Measurements from ENCODE around the gene DDX49. TPM values are rescaled to one million over a fixed set of nuclear protein-coding genes. Genes with fewer than 3 reads are reported as not detected.

DDX49 gene, protein sequence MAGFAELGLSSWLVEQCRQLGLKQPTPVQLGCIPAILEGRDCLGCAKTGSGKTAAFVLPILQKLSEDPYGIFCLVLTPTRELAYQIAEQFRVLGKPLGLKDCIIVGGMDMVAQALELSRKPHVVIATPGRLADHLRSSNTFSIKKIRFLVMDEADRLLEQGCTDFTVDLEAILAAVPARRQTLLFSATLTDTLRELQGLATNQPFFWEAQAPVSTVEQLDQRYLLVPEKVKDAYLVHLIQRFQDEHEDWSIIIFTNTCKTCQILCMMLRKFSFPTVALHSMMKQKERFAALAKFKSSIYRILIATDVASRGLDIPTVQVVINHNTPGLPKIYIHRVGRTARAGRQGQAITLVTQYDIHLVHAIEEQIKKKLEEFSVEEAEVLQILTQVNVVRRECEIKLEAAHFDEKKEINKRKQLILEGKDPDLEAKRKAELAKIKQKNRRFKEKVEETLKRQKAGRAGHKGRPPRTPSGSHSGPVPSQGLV
- total RNA-seq (2013), result 51.6 TPM
- 10 to 100 TPM; 24.0 to 40.3 (median 27.5) TPM for polyA plus RNA-seq
- 46.8 and 83.3 TPM in 2 replicates for polyA minus RNA-seq
- 9.9 to 40.4 (median 31.2) reads per million in 11 experiments for total RNA-seq

DNA sequence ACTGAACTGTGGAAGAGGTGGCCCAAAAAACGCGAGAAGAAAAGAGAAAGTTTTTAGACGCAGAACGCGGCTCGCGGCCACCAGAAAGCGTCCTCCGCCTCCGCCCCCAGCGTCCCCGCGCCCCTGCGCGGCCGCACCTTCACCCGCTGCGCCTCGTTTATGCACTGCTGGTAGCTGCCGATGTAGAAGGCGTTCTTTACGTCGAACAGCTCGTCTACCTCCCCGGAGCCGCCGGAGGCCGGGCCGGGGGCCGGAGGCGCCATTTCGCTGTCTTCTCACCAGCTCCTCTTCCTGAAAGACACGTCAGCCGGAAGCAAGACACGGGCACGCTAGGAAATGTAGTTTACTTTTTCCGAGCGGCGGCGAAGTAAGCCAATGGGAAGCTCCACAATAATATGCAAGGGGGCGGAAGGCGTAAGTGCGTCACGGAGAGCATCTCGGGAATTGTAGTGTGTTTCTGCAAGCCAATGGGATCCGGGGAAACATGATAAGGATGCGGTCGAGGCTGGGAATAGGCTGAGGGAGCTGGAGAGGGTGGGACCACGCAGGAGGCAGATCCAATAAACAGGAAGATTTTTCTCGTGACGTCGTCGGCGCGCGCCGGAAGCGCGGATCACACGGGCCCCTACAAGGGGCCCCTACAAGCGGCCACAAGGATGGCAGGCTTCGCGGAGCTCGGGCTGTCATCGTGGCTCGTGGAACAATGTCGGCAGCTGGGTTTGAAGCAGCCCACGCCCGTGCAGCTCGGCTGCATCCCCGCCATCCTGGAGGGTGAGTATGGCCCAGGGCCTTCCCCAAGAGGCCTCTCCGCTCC is at the start of gene DDX49, which contains the start of gene COPE:
DDX49 (plus strand) TSS at position 630 of the 814 bp plus-strand sequence; CDS start at position 657, 27 bp downstream.
COPE (minus strand) TSS at position 302 of the 814 bp plus-strand sequence; CDS start at position 263, 39 bp downstream.
- Histone ChIP-seq H3K27me3 (ENCODE audit: control insufficient read depth in 2 of 2, insufficient read depth in 2 of 2, low read length in 2 of 2) (no peaks in the 10 kb centered on the region), H2AFZ (ENCODE audit: insufficient read depth, low read depth, low read length, poor library complexity, severe bottlenecking) (peak within 1 kb of the TSS; percentile 86), H4K20me1 (ENCODE audit: insufficient read depth, low read length) (peaks cover 49% of the 10 kb centered on the region), H3K9me3 (replicated peaks in 1 of 2; ENCODE audit: control insufficient read depth in 1 of 2, insufficient read depth in 1 of 2, low read length in 2 of 2) (no peaks in the 10 kb centered on the region), H3K4me1 (ENCODE audit: control insufficient read depth in 1 of 2, insufficient read depth in 2 of 2, low read length in 2 of 2) (peaks cover 21 to 26% of the 10 kb centered on the region in 2 donors), H3K36me3 (replicated peaks in 1 of 2; ENCODE audit: control insufficient read depth in 1 of 2, insufficient read depth in 2 of 2, low read length in 2 of 2) (peaks cover 36 to 47% of the 10 kb centered on the region in 2 donors), H3K9ac (ENCODE audit: insufficient read depth, low read length, poor library complexity, severe bottlenecking) (peak within 1 kb of the TSS; percentile 95), H3K79me2 (ENCODE audit: insufficient read depth, low read length) (peaks cover 73% of the 10 kb centered on the region), H3K4me2 (replicated peaks; ENCODE audit: extremely low read depth, low read length, poor library complexity, severe bottlenecking) (peak within 1 kb of the TSS; percentile 90), H3K4me3 (replicated peaks in 1 of 3; ENCODE audit: low read depth in 2 of 3, low read length in 3 of 3) (peak within 1 kb of the TSS; percentile 86 to 98 (median 91)), H3K27ac (ENCODE audit: low read depth in 1 of 2, low read length in 2 of 2) (peak within 1 kb of the TSS; percentile 71 to 94)
- Mint-ChIP-seq H3K27ac (peak within 1 kb of the TSS; percentile 93 to 97 (median 95)), H3K27me3 (ENCODE audit: low read depth in 3 of 3) (peaks cover 0 to 2% (median 0%) of the 10 kb centered on the region in 3 donors), H3K9me3 (no peaks in the 10 kb centered on the region), H3K4me3 (peak within 1 kb of the TSS; percentile 92 to 94), H3K36me3 (peaks cover 38 to 67% of the 10 kb centered on the region in 2 donors), H3K4me1 (peaks cover 26% of the 10 kb centered on the region)
- peak; percentile 99 to 100 (median 100) for DNase-seq
- intact Hi-C loops (cut with micrococcal nuclease), result loop anchor here in 1 of 2 donors (1.0 to 5.0 kb wide), 5 partner anchors 48 to 1502 kb away; partner anchors contain the start of gene ELL
- WGBS (ENCODE audit: insufficient coverage), result 0% methylated on average over 71 of the region's 72 CpGs
- TF ChIP-seq, protein P1, sequence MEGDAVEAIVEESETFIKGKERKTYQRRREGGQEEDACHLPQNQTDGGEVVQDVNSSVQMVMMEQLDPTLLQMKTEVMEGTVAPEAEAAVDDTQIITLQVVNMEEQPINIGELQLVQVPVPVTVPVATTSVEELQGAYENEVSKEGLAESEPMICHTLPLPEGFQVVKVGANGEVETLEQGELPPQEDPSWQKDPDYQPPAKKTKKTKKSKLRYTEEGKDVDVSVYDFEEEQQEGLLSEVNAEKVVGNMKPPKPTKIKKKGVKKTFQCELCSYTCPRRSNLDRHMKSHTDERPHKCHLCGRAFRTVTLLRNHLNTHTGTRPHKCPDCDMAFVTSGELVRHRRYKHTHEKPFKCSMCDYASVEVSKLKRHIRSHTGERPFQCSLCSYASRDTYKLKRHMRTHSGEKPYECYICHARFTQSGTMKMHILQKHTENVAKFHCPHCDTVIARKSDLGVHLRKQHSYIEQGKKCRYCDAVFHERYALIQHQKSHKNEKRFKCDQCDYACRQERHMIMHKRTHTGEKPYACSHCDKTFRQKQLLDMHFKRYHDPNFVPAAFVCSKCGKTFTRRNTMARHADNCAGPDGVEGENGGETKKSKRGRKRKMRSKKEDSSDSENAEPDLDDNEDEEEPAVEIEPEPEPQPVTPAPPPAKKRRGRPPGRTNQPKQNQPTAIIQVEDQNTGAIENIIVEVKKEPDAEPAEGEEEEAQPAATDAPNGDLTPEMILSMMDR (IDR thresholded peaks at IDR 0.05), result no peak
